SH-SY5Y (cell line): Measurements from ENCODE around the gene PDCD2L.

Experiments
- GATA2 ChIP-seq: IDR thresholded peaks from 2 replicates; pipeline ENCODE4 v1.6.1; 2011; ENCODE audit warnings: mild to moderate bottlenecking, low read depth, low read length
- GATA3 ChIP-seq: IDR thresholded peaks from 2 replicates; pipeline ENCODE4 v1.6.1; 2011; ENCODE audit warnings: low read depth, mild to moderate bottlenecking, low read length, moderate library complexity

DNA sequence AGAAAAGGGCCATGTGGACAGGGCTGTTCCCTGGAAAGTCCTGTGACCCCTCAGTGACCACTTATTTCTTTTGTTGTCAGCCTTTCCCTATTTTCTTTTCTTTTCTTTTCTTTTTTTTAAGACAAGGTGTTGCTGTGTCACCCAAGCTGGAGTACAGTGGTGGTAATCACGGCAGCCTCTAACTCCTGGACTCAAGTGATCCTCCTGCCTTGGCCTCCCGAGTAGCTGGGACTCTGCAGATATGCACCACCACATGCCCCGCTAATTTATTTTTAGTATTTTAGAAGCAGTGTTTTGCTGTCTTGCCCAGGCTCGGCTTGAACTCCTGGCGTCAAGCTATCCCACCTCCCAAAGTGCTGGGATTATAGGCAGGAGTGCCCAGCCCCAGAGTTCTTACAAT is 40.3 kb upstream of the PDCD2L start:
- TF ChIP-seq GATA2 (no peak), GATA3 (no peak)
